ENCODE data around the gene MPZL1.
"Not testable (repeated sequence)": the region's sequence is repeated elsewhere in the genome, so short reads cannot be mapped to it uniquely, and the experiment has no call there.

The MPZL1 gene

DNA sequence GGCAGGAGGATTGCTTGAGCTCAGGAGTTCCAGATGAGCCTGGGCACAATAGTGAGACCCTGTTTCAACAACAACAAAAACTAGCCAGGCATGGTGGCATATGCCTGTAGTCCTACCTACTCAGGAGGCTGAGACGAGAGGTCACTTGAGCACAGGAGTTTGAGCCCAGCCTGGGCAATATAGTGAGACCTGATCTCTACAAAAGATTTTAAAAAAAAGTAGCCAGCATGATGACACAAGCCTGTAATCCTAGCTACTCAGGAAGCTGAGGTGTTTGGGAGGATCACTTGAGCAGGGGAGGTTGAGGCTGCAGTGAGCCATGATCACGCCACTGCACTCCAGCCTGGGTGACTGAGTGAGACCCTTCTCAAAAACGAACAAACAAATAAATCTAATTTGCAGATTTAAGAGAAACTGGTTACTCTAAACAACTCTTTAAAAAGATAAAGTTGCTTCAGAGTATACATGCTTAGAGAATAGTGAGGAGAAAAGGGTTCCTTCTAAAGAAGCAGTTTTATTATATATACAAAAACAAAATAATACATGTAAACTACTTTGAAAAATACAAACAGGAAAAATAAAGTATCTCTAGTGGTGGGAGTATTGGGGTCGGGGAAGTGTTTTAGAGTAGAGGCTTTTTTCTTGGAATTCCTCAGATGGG, 103.8 kb downstream of the MPZL1 start:
- no peak overlapping the region for H3K4me3 ChIP-seq (ENCODE audit: low read length)
- H3K27me3 ChIP-seq (ENCODE audit: control insufficient read depth, low read length), result 0 out of 2 replicates have a peak, but pooled peaks cover 3% of the 10 kb centered on the region
- TF ChIP-seq CTCF (IDR thresholded peaks at IDR 0.05; ENCODE audit: low read depth, low read length, poor library complexity, severe bottlenecking), result no peak
- no peak for TF ChIP-seq EZH2phosphoT487 (IDR thresholded peaks at IDR 0.05; ENCODE audit: borderline replicate concordance, low read length)
- H3K27ac ChIP-seq (ENCODE audit: low read depth, low read length), result no peak overlapping the region
- no peaks in the 10 kb centered on the region for H3K9me3 ChIP-seq (ENCODE audit: control insufficient read depth, insufficient read depth, low read length)
- H3F3A ChIP-seq (ENCODE audit: control insufficient read depth, insufficient read depth), result no peaks in the 10 kb centered on the region
- no peak overlapping the region for H3K4me2 ChIP-seq (ENCODE audit: low read length)
- H3K79me2 ChIP-seq (ENCODE audit: control insufficient read depth, low read length), result no peaks in the 10 kb centered on the region
- H3K4me1 ChIP-seq (ENCODE audit: control insufficient read depth, low read length), result no peaks in the 10 kb centered on the region
- no peaks in the 10 kb centered on the region for H3K36me3 ChIP-seq (ENCODE audit: control insufficient read depth, low read length)
- no peaks in the 10 kb centered on the region for H3K9me2 ChIP-seq (replicated peaks; ENCODE audit: control insufficient read depth, low read length)
- no peaks in the 10 kb centered on the region for H4K20me1 ChIP-seq (ENCODE audit: control insufficient read depth, insufficient read depth, low read depth, low read length)

- no peaks in the 10 kb centered on the region for H3K9me2 ChIP-seq (replicated peaks; ENCODE audit: control insufficient read depth, low read length)
- 0 out of 2 replicates have a peak, but pooled peaks cover 3% of the 10 kb centered on the region for H3K27me3 ChIP-seq (ENCODE audit: control insufficient read depth, low read length)
- no peaks in the 10 kb centered on the region for H3K79me2 ChIP-seq (ENCODE audit: control insufficient read depth, low read length)
- no peak overlapping the region for H3K4me3 ChIP-seq (ENCODE audit: low read length)
- H3K4me2 ChIP-seq (ENCODE audit: low read length), result no peak overlapping the region
- no peaks in the 10 kb centered on the region for H3F3A ChIP-seq (ENCODE audit: control insufficient read depth, insufficient read depth)
- no peaks in the 10 kb centered on the region for H3K36me3 ChIP-seq (ENCODE audit: control insufficient read depth, low read length)
- no peak for TF ChIP-seq CTCF (IDR thresholded peaks at IDR 0.05; ENCODE audit: low read depth, low read length, poor library complexity, severe bottlenecking)
- TF ChIP-seq EZH2phosphoT487 (IDR thresholded peaks at IDR 0.05; ENCODE audit: borderline replicate concordance, low read length), result no peak
- H3K27ac ChIP-seq (ENCODE audit: low read depth, low read length), result no peak overlapping the region
- H3K4me1 ChIP-seq (ENCODE audit: control insufficient read depth, low read length), result no peaks in the 10 kb centered on the region
- H4K20me1 ChIP-seq (ENCODE audit: control insufficient read depth, insufficient read depth, low read depth, low read length), result no peaks in the 10 kb centered on the region
- H3K9me3 ChIP-seq (ENCODE audit: control insufficient read depth, insufficient read depth, low read length), result no peaks in the 10 kb centered on the region
Measured at GRCh38 chr1:167826127-167826526, 104.3 kb downstream of the MPZL1 start.

DNA sequence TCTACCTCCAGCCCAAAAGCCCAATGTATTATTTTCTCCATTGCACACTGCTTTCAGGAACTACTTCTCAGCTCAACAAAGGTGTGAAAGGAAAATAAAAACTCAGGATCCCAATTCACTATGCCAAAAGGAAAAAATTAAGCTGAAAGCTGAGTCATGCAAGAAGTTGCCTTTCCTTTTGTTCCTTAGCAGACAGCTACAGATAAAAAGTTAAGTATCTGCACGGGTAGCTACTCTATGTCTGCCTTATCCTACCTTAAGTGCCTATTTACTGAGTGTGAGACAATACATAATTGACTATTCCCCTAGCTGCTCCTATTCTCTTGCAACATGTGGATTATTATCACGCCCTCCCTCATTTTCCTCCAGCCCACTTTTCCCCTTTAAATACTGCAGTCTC, 108.1 kb downstream of the MPZL1 start:
- no peaks in the 10 kb centered on the region for H3K9me3 ChIP-seq (ENCODE audit: control insufficient read depth, insufficient read depth, low read length)
- H3K27ac ChIP-seq (ENCODE audit: low read depth, low read length), result no peak overlapping the region
- no peaks in the 10 kb centered on the region for H3K36me3 ChIP-seq (ENCODE audit: control insufficient read depth, low read length)
- H3K4me3 ChIP-seq (ENCODE audit: low read length), result no peak overlapping the region
- H3K4me1 ChIP-seq (ENCODE audit: control insufficient read depth, low read length), result no peaks in the 10 kb centered on the region
- H3K9me2 ChIP-seq (replicated peaks; ENCODE audit: control insufficient read depth, low read length), result no peaks in the 10 kb centered on the region
- TF ChIP-seq CTCF (IDR thresholded peaks at IDR 0.05; ENCODE audit: low read depth, low read length, poor library complexity, severe bottlenecking) (no peak), EZH2phosphoT487 (IDR thresholded peaks at IDR 0.05; ENCODE audit: borderline replicate concordance, low read length) (no peak)
- no peak overlapping the region for H3K4me2 ChIP-seq (ENCODE audit: low read length)
- no peaks in the 10 kb centered on the region for H4K20me1 ChIP-seq (ENCODE audit: control insufficient read depth, insufficient read depth, low read depth, low read length)
- no peaks in the 10 kb centered on the region for H3K79me2 ChIP-seq (ENCODE audit: control insufficient read depth, low read length)
- no peaks in the 10 kb centered on the region for H3K27me3 ChIP-seq (ENCODE audit: control insufficient read depth, low read length)
- no peaks in the 10 kb centered on the region for H3F3A ChIP-seq (ENCODE audit: control insufficient read depth, insufficient read depth)

GRCh38 chr1:167830668-167831067, 108.9 kb downstream of the MPZL1 start:
- not testable (repeated sequence) for H4K20me1 ChIP-seq (ENCODE audit: control insufficient read depth, insufficient read depth, low read depth, low read length); H3K4me3 ChIP-seq (ENCODE audit: low read length); H3K27ac ChIP-seq (ENCODE audit: low read depth, low read length)

More at GRCh38 chr1:167830668-167831067, 108.9 kb downstream of the MPZL1 start:
- H3K4me1 ChIP-seq (ENCODE audit: control insufficient read depth, low read length); H3K9me3 ChIP-seq (ENCODE audit: control insufficient read depth, insufficient read depth, low read length); H3K4me2 ChIP-seq (ENCODE audit: low read length); H3K36me3 ChIP-seq (ENCODE audit: control insufficient read depth, low read length); H3K9me2 ChIP-seq (replicated peaks; ENCODE audit: control insufficient read depth, low read length); H3F3A ChIP-seq (ENCODE audit: control insufficient read depth, insufficient read depth); H3K79me2 ChIP-seq (ENCODE audit: control insufficient read depth, low read length); H3K27me3 ChIP-seq (ENCODE audit: control insufficient read depth, low read length): not testable (repeated sequence)

Measured in DOHH2 (cell line).